GM21717 (cell line): ENCODE measurements around the gene VIPR2.
"Not testable (repeated sequence)": the region's sequence is repeated elsewhere in the genome, so short reads cannot be mapped to it uniquely, and the experiment has no call there.

Source experiments
- ATAC-seq: cut with Tn5 transposase; IDR thresholded peaks from one replicate; pipeline ENCODE4 v1.9.1; 2021; ENCODE audit warnings: mild to moderate bottlenecking, moderate library complexity; ENCODE audit not compliant: unreplicated experiment

VIPR2 gene

GRCh38 chr7:159094023-159094740 lies 50.5 kb downstream of the VIPR2 start:
- ATAC-seq: no peak

GRCh38 chr7:159093351-159093971 lies 51.2 kb downstream of the VIPR2 start:
- no peak for ATAC-seq

GRCh38 chr7:159092701-159093121 lies 52.0 kb downstream of the VIPR2 start:
- ATAC-seq: no peak

- no peak for ATAC-seq
Measured at GRCh38 chr7:159091480-159092475, 52.9 kb downstream of the VIPR2 start.

GRCh38 chr7:159091041-159091440 lies 53.6 kb downstream of the VIPR2 start:
- no peak for ATAC-seq

- ATAC-seq: no peak
Measured at GRCh38 chr7:159088016-159088865, 56.4 kb downstream of the VIPR2 start.

GRCh38 chr7:159086301-159086925 lies 58.3 kb downstream of the VIPR2 start:
- no peak for ATAC-seq

- ATAC-seq: no peak
Measured at GRCh38 chr7:159084069-159084801, 60.4 kb downstream of the VIPR2 start.

GRCh38 chr7:159083698-159084068 lies 61.0 kb downstream of the VIPR2 start:
- no peak for ATAC-seq

- no peak for ATAC-seq
Measured at GRCh38 chr7:159083001-159083697, 61.5 kb downstream of the VIPR2 start.

GRCh38 chr7:159082075-159082474 lies 62.6 kb downstream of the VIPR2 start:
- not testable (repeated sequence) for ATAC-seq

- no peak for ATAC-seq
Measured at GRCh38 chr7:159078911-159079270, 65.8 kb downstream of the VIPR2 start.

- ATAC-seq: no peak
Measured at GRCh38 chr7:159078193-159078910, 66.3 kb downstream of the VIPR2 start.

GRCh38 chr7:159076333-159076732 lies 68.3 kb downstream of the VIPR2 start:
- no peak for ATAC-seq

GRCh38 chr7:159075563-159076238 lies 69.0 kb downstream of the VIPR2 start:
- no peak for ATAC-seq

- no peak for ATAC-seq
Measured at GRCh38 chr7:159071260-159071659, 73.4 kb downstream of the VIPR2 start.

GRCh38 chr7:159070431-159071148 lies 74.1 kb downstream of the VIPR2 start:
- ATAC-seq: no peak
